Gastrocnemius medialis (tissue), 4 donors: Measurements from ENCODE around the gene CCDC195. TPM values are rescaled to one million over a fixed set of nuclear protein-coding genes. Genes with fewer than 3 reads are reported as not detected.

Experiments used
- ATAC-seq, 2 donors: fragments of 150-250 bp; one replicate each; pipeline ENCODE4 v1.9.1; 2016
- DNase-seq, 2 donors: peaks; one replicate each; pipeline ENCODE4 v3.0.0-alpha.2; 2019
- H3K27ac ChIP-seq, 4 donors: fragments of 200-600 bp; sonication (generic); 1 replicate in 1 of 4; 2 replicates in 3 of 4; pipeline ENCODE4 v1.5.1; 2016 to 2018; ENCODE audit warnings: mild to moderate bottlenecking in 2 of 4, moderate library complexity in 1 of 4
- H3K27me3 ChIP-seq, 3 donors: fragments of 200-600 bp; sonication (generic) in 2 of 3; 1 replicate in 1 of 3; 2 replicates in 2 of 3; pipeline versions ENCODE4 v1.5.1 to v1.6.0; 2016 to 2019; ENCODE audit warnings: mild to moderate bottlenecking in 1 of 3, moderate library complexity in 1 of 3
- H3K36me3 ChIP-seq, 2 donors: fragments of 200-600 bp; sonication (generic) in 1 of 2; one replicate each; pipeline ENCODE4 v1.5.1; 2017 to 2018
- H3K4me1 ChIP-seq, 2 donors: fragments of 200-600 bp; sonication (generic) in 1 of 2; one replicate each; pipeline ENCODE4 v1.5.1; 2016 to 2017; ENCODE audit warnings: mild to moderate bottlenecking in 2 of 2
- H3K4me3 ChIP-seq, 4 donors: fragments of 200-600 bp; sonication (generic) in 3 of 4; 1 replicate in 1 of 4; 2 replicates in 3 of 4; pipeline ENCODE4 v1.5.1; 2016 to 2019; ENCODE audit warnings: mild to moderate bottlenecking in 2 of 4
- H3K9me3 ChIP-seq, 3 donors: fragments of 200-600 bp; sonication (generic) in 2 of 3; 1 replicate in 1 of 3; 2 replicates in 2 of 3; pipeline ENCODE4 v1.5.1; 2016 to 2019
- POLR2A ChIP-seq, 2 donors: fragments of 450-650 bp; IDR thresholded peaks; one replicate each; pipeline ENCODE4 v1.6.1; 2017; ENCODE audit warnings: antibody characterized with exemption in 2 of 2, mild to moderate bottlenecking in 2 of 2, moderate library complexity in 2 of 2
- in situ Hi-C, 4 donors: fragments of 200-750 bp; cut with MboI; loops; one replicate each; pipeline versions ENCODE4 v1.15.0 to v1.8.0; 2017; ENCODE audit warnings: low sequenced_read_pairs in 4 of 4
- intact Hi-C: fragments of 100-400 bp; cut with DNase I; formaldehyde crosslinking; loops from one replicate; pipeline ENCODE4 v1.15.1; 2023; ENCODE audit warnings: low total_unique reads
- total RNA-seq, 4 donors: library from RNA; depleted of rRNA; stranded (reverse); fragments of >200 nt; gene quantifications; one replicate each; pipeline versions ENCODE4 v1.1.0 to v1.2.3, GENCODE V29; 2016
- TF ChIP-seq, protein P1 (sequence below), 5 experiments: fragments of 450-650 bp in 3 of 5; fragments of 200-600 bp in 2 of 5; sonication (generic) in 2 of 5; IDR thresholded peaks in 4 of 5; conservative IDR thresholded peaks in 1 of 5; 1 replicate in 4 of 5; 2 replicates in 1 of 5; pipeline ENCODE4 v1.5.1; 2016 to 2019; ENCODE audit warnings: antibody characterized with exemption in 5 of 5, mild to moderate bottlenecking in 3 of 5, moderate library complexity in 3 of 5

Gene CCDC195
- total RNA-seq, 4 donors from 2014 or later, result not detected

DNA sequence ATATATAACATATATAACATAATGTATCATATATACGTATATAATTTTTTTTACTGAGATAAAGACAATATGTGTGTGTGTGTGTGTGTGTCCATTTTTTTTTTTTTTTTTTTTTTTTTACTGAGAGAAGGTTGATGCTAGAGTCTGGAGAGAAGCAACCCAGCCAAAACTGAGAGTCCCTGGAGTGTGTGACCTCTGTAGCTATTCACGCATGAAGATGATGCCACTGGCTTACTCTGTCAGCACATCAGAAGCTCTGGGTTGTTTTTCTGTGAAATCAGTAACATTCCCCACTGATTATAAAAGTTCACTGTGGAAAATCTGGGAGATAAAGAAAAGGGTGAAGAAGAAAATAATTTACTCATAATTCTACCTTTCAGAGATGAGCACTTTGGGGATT lies 27.2 kb downstream of the CCDC195 start:
- Histone ChIP-seq H3K4me1 (no peaks in the 10 kb centered on the region), H3K4me3 (no peak overlapping the region), H3K36me3 (no peaks in the 10 kb centered on the region), H3K27ac (no peak overlapping the region), H3K27me3 (no peaks in the 10 kb centered on the region), H3K9me3 (no peaks in the 10 kb centered on the region)
- TF ChIP-seq, protein P1, sequence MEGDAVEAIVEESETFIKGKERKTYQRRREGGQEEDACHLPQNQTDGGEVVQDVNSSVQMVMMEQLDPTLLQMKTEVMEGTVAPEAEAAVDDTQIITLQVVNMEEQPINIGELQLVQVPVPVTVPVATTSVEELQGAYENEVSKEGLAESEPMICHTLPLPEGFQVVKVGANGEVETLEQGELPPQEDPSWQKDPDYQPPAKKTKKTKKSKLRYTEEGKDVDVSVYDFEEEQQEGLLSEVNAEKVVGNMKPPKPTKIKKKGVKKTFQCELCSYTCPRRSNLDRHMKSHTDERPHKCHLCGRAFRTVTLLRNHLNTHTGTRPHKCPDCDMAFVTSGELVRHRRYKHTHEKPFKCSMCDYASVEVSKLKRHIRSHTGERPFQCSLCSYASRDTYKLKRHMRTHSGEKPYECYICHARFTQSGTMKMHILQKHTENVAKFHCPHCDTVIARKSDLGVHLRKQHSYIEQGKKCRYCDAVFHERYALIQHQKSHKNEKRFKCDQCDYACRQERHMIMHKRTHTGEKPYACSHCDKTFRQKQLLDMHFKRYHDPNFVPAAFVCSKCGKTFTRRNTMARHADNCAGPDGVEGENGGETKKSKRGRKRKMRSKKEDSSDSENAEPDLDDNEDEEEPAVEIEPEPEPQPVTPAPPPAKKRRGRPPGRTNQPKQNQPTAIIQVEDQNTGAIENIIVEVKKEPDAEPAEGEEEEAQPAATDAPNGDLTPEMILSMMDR (IDR thresholded peaks at IDR 0.05 in 4 of 5, conservative IDR thresholded peaks at IDR 0.05 in 1 of 5), result no peak
- no peak for TF ChIP-seq POLR2A (IDR thresholded peaks at IDR 0.05)
- in situ Hi-C loops (no loop called here), intact Hi-C loops (no loop called here)
- ATAC-seq, result no peak
- no peak for DNase-seq

DNA sequence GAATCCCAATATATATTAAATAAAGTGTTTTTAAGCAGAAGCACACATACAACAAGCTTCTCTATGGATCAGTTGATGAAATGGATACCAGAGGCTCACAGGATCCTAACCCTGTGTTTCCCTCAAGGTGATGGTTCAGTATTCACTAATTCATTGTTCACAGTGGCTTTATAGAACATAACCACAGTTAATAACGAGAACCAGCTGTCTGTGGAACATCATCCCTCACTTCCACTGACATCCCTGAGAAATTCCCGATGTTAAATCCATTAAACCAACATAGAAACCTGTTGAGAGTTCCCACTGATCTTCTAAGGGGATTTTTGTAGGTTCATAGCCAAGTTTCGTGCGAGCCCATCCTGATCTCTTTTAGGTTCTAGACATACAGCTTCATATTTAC lies 29.0 kb downstream of the CCDC195 start:
- TF ChIP-seq, protein P1 (IDR thresholded peaks at IDR 0.05 in 4 of 5, conservative IDR thresholded peaks at IDR 0.05 in 1 of 5), result no peak
- no peak for TF ChIP-seq POLR2A (IDR thresholded peaks at IDR 0.05)
- ATAC-seq, result no peak
- H3K4me1 ChIP-seq, result no peaks in the 10 kb centered on the region
- no peak for DNase-seq
- no peak overlapping the region for H3K4me3 ChIP-seq
- H3K36me3 ChIP-seq, result no peaks in the 10 kb centered on the region
- in situ Hi-C loops (no loop called here), intact Hi-C loops (no loop called here)
- no peaks in the 10 kb centered on the region for H3K27me3 ChIP-seq
- H3K9me3 ChIP-seq, result no peaks in the 10 kb centered on the region
- no peak overlapping the region for H3K27ac ChIP-seq

DNA sequence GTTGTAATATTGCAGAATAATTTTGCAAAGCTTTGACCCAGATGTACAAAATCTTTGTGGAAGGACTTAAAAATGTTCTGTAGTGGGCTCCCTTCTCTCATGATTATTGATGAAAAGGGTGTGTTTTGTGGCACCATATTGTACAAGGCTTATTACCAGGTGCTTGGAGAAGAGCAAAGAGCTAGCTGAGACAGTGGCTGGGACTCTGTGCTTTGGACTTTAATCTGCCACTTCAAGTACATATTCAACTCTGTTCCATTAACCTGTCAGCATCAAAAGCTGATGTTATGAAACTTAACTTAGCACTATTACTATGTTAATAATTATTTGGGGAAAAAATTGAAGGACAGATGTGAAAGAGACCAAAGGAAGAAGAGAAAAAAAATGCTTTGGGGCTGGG lies 31.0 kb downstream of the CCDC195 start:
- no peak overlapping the region for H3K4me3 ChIP-seq
- in situ Hi-C loops (no loop called here), intact Hi-C loops (no loop called here)
- DNase-seq (no peak), ATAC-seq (no peak)
- H3K9me3 ChIP-seq, result no peaks in the 10 kb centered on the region
- no peaks in the 10 kb centered on the region for H3K4me1 ChIP-seq
- TF ChIP-seq POLR2A (IDR thresholded peaks at IDR 0.05), result no peak
- TF ChIP-seq, protein P1 (IDR thresholded peaks at IDR 0.05 in 4 of 5, conservative IDR thresholded peaks at IDR 0.05 in 1 of 5), result no peak
- no peaks in the 10 kb centered on the region for H3K36me3 ChIP-seq
- no peak overlapping the region for H3K27ac ChIP-seq
- no peaks in the 10 kb centered on the region for H3K27me3 ChIP-seq

DNA sequence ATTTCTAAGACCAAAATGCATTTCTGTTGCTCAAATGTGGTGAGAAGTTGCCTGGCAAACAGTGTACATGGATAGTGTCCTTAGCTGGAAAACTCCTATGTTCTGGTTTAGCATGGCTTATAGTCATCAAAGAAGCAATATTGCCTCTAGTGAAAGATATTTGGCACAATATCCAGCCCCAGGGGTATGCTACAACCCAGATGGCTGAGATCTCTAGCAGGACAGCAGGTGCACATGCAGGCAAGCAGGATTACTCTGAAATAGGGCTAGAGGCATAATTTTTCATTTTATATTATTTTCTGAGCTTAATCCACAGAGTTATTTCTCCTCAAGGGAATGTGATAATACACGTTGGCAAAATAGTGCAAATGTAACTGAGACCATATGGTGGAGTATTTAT lies 34.0 kb downstream of the CCDC195 start:
- H3K9me3 ChIP-seq, result no peaks in the 10 kb centered on the region
- no peak for DNase-seq
- intact Hi-C loops, result no loop called here

DNA sequence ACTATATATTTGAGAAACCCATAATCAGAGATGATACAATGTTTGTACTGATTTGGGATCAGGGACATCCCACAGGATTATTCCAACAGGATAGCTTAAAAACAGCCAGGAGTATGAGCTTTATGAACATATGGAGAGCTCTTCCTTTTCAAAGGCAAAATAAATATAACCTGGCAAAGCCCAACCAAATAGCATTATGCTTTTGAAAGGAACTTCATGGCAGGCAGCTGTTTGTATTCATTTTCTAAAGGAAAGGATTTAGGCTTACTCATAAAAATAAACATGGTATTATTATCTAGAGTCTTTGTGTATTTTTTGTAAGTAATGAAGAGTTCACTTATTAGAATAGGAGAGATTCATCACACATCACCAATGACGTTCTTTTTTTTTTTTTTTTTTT lies 44.4 kb downstream of the CCDC195 start:
- no peak for DNase-seq
- ATAC-seq, result no peak
- TF ChIP-seq, protein P1 (IDR thresholded peaks at IDR 0.05 in 4 of 5, conservative IDR thresholded peaks at IDR 0.05 in 1 of 5), result no peak
- no peak for TF ChIP-seq POLR2A (IDR thresholded peaks at IDR 0.05)
- no peaks in the 10 kb centered on the region for H3K27me3 ChIP-seq
- H3K4me1 ChIP-seq, result no peaks in the 10 kb centered on the region
- no peak overlapping the region for H3K4me3 ChIP-seq
- in situ Hi-C loops (no loop called here), intact Hi-C loops (no loop called here)
- H3K9me3 ChIP-seq, result no peaks in the 10 kb centered on the region
- no peaks in the 10 kb centered on the region for H3K36me3 ChIP-seq
- no peak overlapping the region for H3K27ac ChIP-seq

More for the DNA sequence above, 34.0 kb downstream of the CCDC195 start:
- in situ Hi-C loops, result no loop called here
- no peaks in the 10 kb centered on the region for H3K4me1 ChIP-seq
- no peak for ATAC-seq
- H3K4me3 ChIP-seq, result no peak overlapping the region
- H3K36me3 ChIP-seq, result no peaks in the 10 kb centered on the region
- TF ChIP-seq POLR2A (IDR thresholded peaks at IDR 0.05), result no peak
- TF ChIP-seq, protein P1 (IDR thresholded peaks at IDR 0.05 in 4 of 5, conservative IDR thresholded peaks at IDR 0.05 in 1 of 5), result no peak
- H3K27ac ChIP-seq, result no peak overlapping the region
- no peaks in the 10 kb centered on the region for H3K27me3 ChIP-seq
